Gastrocnemius medialis (tissue), 4 donors: Measurements from ENCODE around the gene INPP5B.

Experiments
- CTCF ChIP-seq, 5 experiments: fragments of 450-650 bp in 3 of 5; fragments of 200-600 bp in 2 of 5; sonication (generic) in 2 of 5; IDR thresholded peaks in 4 of 5; conservative IDR thresholded peaks in 1 of 5; 1 replicate in 4 of 5; 2 replicates in 1 of 5; pipeline ENCODE4 v1.5.1; 2016 to 2019; ENCODE audit warnings: antibody characterized with exemption in 5 of 5, mild to moderate bottlenecking in 3 of 5, moderate library complexity in 3 of 5
- POLR2A ChIP-seq, 2 donors: fragments of 450-650 bp; IDR thresholded peaks; one replicate each; pipeline ENCODE4 v1.6.1; 2017; ENCODE audit warnings: antibody characterized with exemption in 2 of 2, mild to moderate bottlenecking in 2 of 2, moderate library complexity in 2 of 2

GRCh38 chr1:37831809-37832208, 115.0 kb downstream of the INPP5B start:
- TF ChIP-seq CTCF (IDR thresholded peaks at IDR 0.05 in 4 of 5, conservative IDR thresholded peaks at IDR 0.05 in 1 of 5) (no peak), POLR2A (IDR thresholded peaks at IDR 0.05) (no peak)
